Activated CD4-positive, alpha-beta T cell treated with anti-CD3 and anti-CD28 coated beads, Interleukin-2, amount 50 U/mL, for 48 hours (primary cell): ENCODE data around the gene KCNE4.

Source experiments
- DNase-seq, 2 experiments: peaks; one replicate each; pipeline ENCODE4 v3.0.0-alpha.2; 2020

The KCNE4 gene

DNA sequence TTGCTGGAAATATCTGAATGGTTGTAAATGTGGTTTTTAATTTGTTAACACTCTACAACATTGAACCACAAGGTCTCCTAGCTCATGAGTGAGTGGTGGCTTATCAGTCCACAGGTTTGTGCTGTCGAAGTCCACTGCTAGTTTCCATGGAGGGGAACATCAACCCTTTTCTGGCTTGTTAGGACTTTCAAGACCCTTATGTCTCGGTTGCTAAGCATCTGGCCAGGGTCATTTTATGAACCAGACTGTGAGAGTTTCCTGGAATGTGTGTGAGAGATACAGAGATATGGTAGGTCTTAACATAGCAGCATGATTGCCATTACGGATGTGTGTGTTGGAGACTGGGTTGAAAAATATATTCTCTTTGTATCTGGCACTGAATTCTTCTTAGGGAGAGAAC lies 36.9 kb downstream of the KCNE4 start:
- no peak for DNase-seq

DNA sequence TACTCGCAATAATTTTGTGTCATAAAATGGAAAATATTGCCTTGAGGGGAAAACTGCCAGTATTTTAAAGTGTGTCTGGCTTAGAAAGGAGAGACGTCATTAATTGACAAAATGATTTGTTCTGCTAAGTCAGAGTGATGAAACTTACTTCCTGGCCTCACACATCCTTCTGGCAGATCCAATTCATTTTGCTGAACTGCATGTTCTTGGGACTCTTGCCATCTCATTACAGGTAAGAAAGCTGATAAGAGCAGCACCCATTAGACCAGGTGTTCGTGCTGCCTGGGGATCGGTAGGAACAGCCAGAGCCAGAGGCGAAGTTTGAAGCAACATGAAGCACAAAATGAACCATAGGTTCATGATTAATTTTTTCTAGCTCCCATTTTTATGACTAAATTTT lies 38.0 kb downstream of the KCNE4 start:
- no peak for DNase-seq

DNA sequence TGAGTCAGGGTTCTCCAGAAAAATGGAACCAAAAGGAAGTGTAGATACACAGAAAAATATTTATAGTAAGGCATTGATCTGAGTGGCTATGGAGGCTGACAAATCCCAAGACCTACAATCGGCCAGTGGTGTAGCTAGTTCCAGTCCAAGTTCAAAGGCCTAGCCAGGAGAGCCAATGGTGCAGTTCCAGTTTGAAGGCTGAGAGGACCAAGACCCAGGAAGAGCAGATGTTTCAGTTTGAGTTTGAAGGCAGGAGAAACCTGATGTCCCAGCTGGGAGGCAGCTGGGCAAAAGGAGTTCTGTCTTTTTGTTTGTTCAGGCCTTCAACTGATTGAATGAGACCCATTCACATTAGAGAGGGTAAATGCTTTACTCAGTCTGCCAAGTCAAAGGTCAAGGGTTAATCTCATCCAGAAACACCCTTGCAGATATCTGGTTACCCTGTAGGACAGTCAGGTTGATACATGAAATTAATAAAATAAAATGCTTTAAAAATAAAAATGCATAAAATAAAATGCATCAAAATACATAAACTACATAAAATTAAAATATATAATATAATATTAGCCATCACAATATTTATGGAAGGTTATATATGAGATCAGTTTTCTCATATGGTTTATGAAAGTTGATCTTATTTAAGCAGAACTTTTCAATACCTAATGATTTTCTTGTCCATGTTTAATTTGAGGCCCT lies 38.7 kb downstream of the KCNE4 start:
- DNase-seq: no peak

DNA sequence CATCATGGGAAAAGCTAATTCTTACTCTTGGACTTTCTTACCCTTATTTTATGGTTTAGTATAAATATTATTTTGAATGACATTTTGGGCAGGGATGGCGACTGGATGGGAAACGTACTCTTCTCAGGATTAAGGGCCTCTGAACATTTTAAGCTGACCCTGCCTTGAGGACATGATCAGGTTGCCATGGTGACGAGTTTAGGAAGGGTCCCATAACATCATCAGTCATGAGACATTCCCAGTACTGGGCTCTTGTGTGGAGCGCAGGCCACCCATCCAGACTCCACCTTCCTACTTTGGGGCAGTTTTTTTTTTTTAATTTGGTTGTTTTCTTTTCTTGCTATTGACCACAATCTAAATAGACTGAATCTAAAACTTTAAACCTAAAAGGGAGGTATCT lies 40.7 kb downstream of the KCNE4 start:
- DNase-seq: no peak

DNA sequence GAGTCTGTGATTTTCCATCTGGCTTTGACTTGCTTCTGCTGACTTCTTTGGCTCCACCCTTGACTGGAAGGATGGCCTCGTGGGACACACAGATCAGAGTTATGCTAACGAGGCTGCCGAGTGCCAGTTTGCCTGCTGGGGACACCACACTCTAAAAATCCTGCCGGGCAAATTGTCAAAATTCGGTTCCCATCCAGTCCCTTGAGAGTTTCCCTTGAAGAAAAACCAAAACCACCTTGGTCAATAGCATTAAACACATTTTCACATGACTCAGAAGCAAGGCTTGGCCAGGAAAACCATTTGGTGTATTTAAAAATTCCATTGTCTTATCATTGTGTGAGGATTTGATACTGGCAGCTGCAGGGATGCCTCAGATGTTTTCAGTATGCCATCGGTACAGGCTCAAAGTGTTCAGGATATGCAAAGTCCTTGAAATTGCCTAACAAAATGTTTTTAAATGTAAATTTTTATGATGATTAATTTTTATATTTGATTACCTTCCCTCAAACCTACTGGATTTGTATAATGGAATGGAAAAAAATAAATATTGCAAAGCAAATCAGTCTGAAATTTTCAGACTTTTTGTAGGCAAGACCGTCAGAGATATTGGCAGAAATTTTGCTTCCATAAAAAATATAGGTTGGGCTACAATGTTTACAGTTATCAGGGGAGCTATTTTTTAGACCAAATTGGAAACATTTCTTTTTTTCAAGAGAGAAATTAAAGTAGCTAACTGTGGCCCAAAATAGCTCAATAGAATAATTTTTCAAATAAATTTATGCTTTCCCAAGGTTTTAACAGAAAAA lies 41.6 kb downstream of the KCNE4 start:
- DNase-seq: no peak

DNA sequence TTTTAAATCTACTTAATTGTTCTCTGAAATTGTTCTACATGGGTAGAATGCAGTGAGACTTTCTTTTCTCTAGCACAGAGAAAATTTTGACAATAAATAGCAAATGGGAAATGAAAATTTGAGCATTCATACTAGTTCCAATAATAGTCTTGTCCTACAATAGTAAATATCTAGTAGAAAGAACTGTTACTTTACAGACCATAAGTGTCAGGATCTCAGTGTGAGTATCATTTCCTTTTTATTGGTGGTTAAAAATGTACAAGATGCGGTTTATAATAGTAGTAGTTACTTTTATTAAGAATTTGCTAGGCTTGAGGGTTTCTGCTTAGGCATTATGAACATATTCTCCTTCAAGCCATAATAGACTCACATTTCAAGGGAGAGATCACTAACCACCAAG lies 43.2 kb downstream of the KCNE4 start:
- DNase-seq: no peak

DNA sequence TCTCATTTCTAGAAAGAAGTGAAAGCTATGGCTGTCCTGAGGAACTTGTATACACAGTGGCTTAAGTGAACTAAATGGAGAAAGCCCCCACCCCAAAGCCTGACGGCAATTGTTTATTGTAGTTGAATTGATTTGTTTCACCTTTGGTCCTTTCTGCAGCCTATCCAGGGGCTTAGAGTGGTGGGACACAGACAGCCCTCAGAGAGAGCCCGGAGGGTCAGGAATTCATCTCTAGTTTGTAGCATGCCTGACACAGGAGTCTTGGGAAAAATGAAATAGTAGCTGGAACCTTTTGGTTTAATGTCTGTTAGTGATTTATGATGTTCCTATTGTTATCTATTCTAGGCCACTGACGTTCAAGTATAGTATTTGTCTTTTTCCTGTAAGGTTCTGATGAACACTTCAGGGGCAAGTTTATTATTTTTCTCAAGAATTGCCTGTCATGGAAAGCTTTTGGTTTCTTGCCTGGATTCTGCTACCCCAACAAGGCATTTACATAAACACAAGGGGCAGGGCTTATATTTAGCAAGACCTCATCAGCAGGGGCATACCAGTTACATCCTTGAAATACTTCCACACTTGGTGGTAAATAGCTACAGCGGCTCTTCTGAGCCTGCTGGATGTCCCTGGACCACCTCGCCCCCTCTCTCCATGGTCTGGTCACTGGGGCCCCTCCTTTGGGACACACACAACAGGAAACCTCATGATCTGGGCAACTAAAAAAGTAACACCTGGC lies 44.4 kb downstream of the KCNE4 start:
- no peak for DNase-seq

DNA sequence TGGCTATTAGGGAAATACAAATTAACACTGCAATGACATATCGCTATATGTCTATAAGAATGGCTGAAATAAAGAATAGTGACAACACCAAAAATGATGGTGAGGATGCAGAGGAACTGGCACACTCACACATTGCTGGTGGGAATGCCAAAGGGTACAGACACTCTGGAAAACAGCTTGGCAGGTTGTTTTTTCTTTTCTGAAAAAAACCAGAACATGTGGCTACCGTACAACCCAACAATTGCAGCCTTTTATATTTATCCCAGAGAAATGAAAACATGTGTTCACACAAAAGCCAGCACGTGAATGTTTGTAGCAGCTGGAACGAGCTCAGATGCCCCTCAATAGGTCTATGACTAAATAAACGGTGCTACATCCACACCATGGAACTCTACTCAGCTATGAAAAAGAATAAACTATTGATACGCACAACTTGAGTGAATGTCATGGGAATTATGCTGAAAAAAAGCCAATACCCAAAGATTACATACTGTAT lies 45.9 kb downstream of the KCNE4 start:
- DNase-seq: no peak

DNA sequence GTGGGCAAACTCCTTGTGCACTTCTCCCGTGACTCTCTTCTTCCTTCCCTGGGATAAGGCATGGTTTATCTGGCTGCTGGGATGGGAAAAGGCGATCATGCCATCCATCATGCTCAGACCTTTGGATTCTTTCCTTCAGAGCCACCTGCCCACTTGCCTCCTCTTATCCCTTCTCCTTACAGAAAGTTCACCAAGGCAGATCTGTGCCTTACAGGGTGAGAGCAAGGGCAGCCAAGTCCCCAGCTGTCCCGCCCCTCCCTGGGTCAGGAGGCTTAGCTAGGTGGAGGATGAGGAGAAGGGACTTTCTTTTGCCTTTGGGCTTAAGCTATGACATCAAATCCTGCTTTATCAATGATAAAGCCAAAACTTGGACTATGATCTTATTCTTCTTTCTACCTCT lies 47.6 kb downstream of the KCNE4 start:
- no peak for DNase-seq

DNA sequence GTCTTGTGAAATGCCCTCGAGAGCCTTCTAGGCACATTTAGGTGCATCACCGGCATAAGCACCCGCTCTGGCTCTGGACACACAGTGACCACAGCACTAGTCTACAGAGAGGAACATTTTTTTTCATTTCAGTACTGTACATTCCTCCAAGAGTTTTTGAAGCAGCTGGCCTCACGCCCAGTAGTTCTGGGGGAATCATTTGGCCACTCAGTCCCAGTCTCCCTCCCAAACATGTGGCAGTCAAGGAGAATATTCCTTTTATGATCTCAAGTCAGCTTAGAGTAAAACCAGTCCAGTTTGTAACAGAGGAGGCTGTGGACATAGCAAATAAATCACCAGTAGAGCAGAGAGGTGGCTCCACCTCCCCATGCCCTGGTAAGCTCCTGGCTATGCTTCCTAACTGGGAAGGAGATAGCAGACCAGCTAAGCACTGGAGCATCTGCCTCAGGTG lies 48.1 kb downstream of the KCNE4 start:
- DNase-seq: no peak

DNA sequence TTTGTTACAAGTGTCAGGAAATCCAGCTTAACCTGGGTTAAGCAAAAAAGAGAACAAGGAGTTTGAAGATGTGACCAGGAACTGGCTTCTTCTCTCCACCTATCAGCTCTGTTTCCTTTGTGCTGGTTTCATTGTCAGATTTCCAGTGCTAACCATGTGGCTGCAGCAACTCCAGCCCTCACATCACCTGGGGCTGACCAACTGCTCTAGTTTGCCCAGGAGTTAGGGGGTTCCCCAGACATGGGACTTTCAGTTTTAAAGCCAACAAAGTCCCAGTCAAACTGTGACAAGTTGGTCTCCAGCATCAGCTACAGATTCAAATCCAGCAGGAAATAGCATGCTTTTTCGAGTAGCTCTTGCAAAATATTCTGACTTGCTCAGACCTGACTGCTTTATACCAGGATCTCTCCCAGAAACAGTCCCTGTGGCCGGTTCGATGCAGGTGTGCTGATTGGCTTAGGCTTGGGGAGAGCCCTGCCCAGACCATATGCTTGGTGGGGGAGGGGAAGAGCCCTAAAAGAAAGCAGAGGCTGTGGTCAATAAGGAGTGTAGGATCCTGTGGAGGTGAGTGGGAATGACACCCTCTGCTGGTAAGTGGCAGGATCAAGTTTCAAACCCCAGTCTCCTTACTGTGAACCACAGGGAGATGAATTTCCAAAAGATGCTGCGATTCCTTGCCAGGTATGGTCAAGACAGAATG lies 49.5 kb downstream of the KCNE4 start:
- no peak for DNase-seq

DNA sequence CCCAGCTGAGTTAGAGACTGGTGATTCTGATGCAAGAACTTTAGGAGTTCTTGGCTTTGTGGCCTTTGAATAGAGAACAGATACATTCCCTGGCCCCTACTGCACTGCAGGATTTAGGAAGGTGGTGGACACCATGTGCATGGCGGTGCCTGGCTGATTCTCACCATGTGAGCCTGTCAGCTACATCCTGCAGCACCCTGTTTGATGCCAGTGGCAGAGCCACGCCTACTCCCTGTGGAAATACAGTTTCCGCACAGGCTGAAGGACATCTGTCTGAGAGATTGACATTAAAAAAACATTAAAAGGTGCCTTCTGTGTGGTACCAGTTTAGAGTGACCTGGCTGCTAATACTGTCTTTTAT lies 50.0 kb downstream of the KCNE4 start:
- DNase-seq: no peak

DNA sequence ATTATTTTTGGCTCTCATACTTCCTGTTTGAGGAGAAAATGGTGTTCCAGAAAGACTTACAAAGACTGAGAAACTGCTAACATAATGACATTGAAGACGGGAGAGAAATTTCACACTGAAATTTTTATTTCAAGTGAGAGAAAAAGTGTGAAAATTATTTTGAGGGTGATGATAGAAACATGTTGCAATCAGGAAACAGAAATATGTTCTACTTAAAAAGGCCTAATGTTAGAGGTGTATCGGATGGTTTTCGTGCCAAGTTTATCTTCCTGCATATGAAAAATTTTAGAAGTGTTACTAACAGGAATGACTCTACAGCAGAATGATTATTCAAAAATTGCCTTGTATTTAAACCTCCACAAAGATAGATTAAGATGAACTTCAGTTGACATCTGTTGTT lies 50.5 kb downstream of the KCNE4 start:
- DNase-seq: no peak

DNA sequence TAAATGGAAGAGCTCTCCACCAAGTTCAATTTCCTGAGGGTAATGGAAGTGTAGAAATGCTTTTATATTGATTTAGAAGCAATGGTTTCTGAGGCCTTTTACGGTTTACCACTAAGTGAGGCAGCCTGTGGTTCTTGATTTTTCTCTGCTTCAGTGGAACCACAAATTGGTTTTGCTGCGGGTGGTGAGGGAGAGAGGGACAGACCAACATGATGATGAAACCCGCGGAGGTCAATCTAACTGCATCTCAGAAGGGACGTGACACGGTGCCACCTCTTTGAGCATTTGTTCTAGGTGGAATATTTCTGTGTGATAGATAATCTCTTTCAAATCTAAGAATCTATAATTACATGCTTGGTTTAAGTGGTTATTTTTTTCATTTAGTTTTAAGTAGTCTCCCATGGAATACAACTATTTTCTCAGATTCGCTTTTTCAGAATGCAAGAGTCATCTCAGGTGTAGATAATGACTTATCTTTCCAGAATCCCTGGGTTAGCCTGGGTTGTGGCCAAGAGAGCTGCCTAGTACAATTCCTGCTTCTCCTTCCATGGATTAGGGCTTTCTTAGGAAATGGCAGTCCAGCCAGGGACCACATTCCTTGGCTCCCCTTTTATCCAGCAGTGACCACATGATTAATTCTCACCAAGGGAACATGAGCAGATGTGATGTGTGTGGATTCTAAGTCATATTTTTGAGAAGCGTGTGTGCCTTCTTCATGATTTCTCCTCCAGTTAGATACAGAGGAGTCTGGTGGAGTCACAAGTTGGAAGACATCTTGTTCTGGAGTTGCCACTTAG lies 52.5 kb downstream of the KCNE4 start:
- DNase-seq: no peak
